NT2/D1 (cell line): Measurements from ENCODE around the gene DOCK8.
"Not testable (repeated sequence)": the region's sequence is repeated elsewhere in the genome, so short reads cannot be mapped to it uniquely, and the experiment has no call there.

Experiments
- DNase-seq: peaks from one replicate; pipeline ENCODE4 v3.0.0-alpha.2; 2011; ENCODE audit warnings: low read depth, low spot score
- H3K27me3 ChIP-seq: 2 replicates; pipeline ENCODE4 v1.6.0; 2011; ENCODE audit warnings: mild to moderate bottlenecking; ENCODE audit not compliant: insufficient read length, insufficient read depth
- H3K36me3 ChIP-seq: 2 replicates; pipeline ENCODE4 v1.6.1; 2011; ENCODE audit warnings: mild to moderate bottlenecking, low read length, mixed read lengths; ENCODE audit not compliant: insufficient read depth, insufficient read length
- H3K4me1 ChIP-seq: 2 replicates; pipeline ENCODE4 v1.5.1; 2011; ENCODE audit not compliant: insufficient read depth, insufficient read length
- H3K4me3 ChIP-seq: 2 replicates; pipeline ENCODE4 v1.5.1; 2011; ENCODE audit warnings: low read depth; ENCODE audit not compliant: insufficient read length
- H3K9ac ChIP-seq: 2 replicates; pipeline ENCODE4 v1.6.0; 2011; ENCODE audit warnings: low read depth; ENCODE audit not compliant: insufficient read length
- H3K9me3 ChIP-seq: 2 replicates; pipeline ENCODE4 v1.5.1; 2011; ENCODE audit warnings: mild to moderate bottlenecking, low read length; ENCODE audit not compliant: insufficient read depth
- SUZ12 ChIP-seq: IDR thresholded peaks from 2 replicates; pipeline ENCODE4 v1.6.1; 2011; ENCODE audit not compliant: insufficient read length, insufficient read depth; ENCODE audit errors: extremely low read depth
- YY1 ChIP-seq: IDR thresholded peaks from 2 replicates; pipeline ENCODE4 v1.6.1; 2011; ENCODE audit not compliant: insufficient read length, insufficient read depth
- ZNF274 ChIP-seq: IDR thresholded peaks from 2 replicates; pipeline ENCODE4 v1.6.1; 2011; ENCODE audit warnings: mild to moderate bottlenecking, low read depth, low read length

Gene DOCK8

GRCh38 chr9:219670-220365 lies 5.2 kb downstream of the DOCK8 start:
- TF ChIP-seq ZNF274 (no peak), YY1 (no peak), SUZ12 (no peak)
- Histone ChIP-seq H3K4me1 (no peaks in the 10 kb centered on the region), H3K4me3 (no peak overlapping the region), H3K36me3 (no peaks in the 10 kb centered on the region), H3K9me3 (no peaks in the 10 kb centered on the region), H3K27me3 (peaks cover 24% of the 10 kb centered on the region), H3K9ac (no peak overlapping the region)
- no peak for DNase-seq

GRCh38 chr9:221989-222776 lies 7.5 kb downstream of the DOCK8 start:
- no peak for TF ChIP-seq SUZ12
- no peak for TF ChIP-seq ZNF274
- no peak for TF ChIP-seq YY1
- Histone ChIP-seq H3K4me3 (no peak overlapping the region), H3K27me3 (peaks cover under 1% of the 10 kb centered on the region), H3K9ac (no peak overlapping the region), H3K36me3 (no peaks in the 10 kb centered on the region), H3K9me3 (no peaks in the 10 kb centered on the region), H3K4me1 (no peaks in the 10 kb centered on the region)
- DNase-seq = no peak

GRCh38 chr9:223152-223551 lies 8.5 kb downstream of the DOCK8 start:
- H3K4me3 ChIP-seq = no peak overlapping the region
- H3K4me1 ChIP-seq = no peaks in the 10 kb centered on the region
- no peaks in the 10 kb centered on the region for H3K36me3 ChIP-seq
- no peak overlapping the region for H3K9ac ChIP-seq
- DNase-seq = no peak
- H3K27me3 ChIP-seq = no peaks in the 10 kb centered on the region
- TF ChIP-seq ZNF274 (no peak), YY1 (no peak), SUZ12 (no peak)
- H3K9me3 ChIP-seq = no peaks in the 10 kb centered on the region

GRCh38 chr9:224026-224425 lies 9.4 kb downstream of the DOCK8 start:
- no peak overlapping the region for H3K9ac ChIP-seq
- no peaks in the 10 kb centered on the region for H3K4me1 ChIP-seq
- H3K4me3 ChIP-seq = no peak overlapping the region
- no peaks in the 10 kb centered on the region for H3K36me3 ChIP-seq
- no peaks in the 10 kb centered on the region for H3K9me3 ChIP-seq
- no peak for DNase-seq
- TF ChIP-seq SUZ12 (no peak), ZNF274 (no peak), YY1 (no peak)
- no peaks in the 10 kb centered on the region for H3K27me3 ChIP-seq

- no peaks in the 10 kb centered on the region for H3K36me3 ChIP-seq
- H3K9ac ChIP-seq = no peak overlapping the region
- H3K9me3 ChIP-seq = no peaks in the 10 kb centered on the region
- no peak for DNase-seq
- H3K4me1 ChIP-seq = no peaks in the 10 kb centered on the region
- H3K4me3 ChIP-seq = no peak overlapping the region
- TF ChIP-seq ZNF274 (no peak), SUZ12 (no peak), YY1 (no peak)
- H3K27me3 ChIP-seq = no peaks in the 10 kb centered on the region
These were observed 10.2 kb downstream of the DOCK8 start for GRCh38 chr9:224582-225520.

GRCh38 chr9:227860-228259 lies 13.2 kb downstream of the DOCK8 start:
- no peak for DNase-seq
- Histone ChIP-seq H3K36me3 (no peaks in the 10 kb centered on the region), H3K4me1 (no peaks in the 10 kb centered on the region), H3K9me3 (no peaks in the 10 kb centered on the region), H3K4me3 (no peak overlapping the region), H3K9ac (no peak overlapping the region), H3K27me3 (no peaks in the 10 kb centered on the region)
- TF ChIP-seq YY1 (no peak), ZNF274 (no peak), SUZ12 (no peak)

GRCh38 chr9:228929-229695 lies 14.4 kb downstream of the DOCK8 start:
- no peaks in the 10 kb centered on the region for H3K27me3 ChIP-seq
- no peaks in the 10 kb centered on the region for H3K36me3 ChIP-seq
- no peak for TF ChIP-seq SUZ12
- H3K4me3 ChIP-seq = no peak overlapping the region
- H3K9ac ChIP-seq = no peak overlapping the region
- H3K4me1 ChIP-seq = no peaks in the 10 kb centered on the region
- H3K9me3 ChIP-seq = no peaks in the 10 kb centered on the region
- DNase-seq = no peak

GRCh38 chr9:231625-232024 lies 17.0 kb downstream of the DOCK8 start:
- not testable (repeated sequence) for H3K36me3 ChIP-seq, H3K4me3 ChIP-seq, H3K9me3 ChIP-seq, H3K9ac ChIP-seq, H3K27me3 ChIP-seq, H3K4me1 ChIP-seq, DNase-seq

GRCh38 chr9:233708-234107 lies 19.0 kb downstream of the DOCK8 start:
- not testable (repeated sequence) for H3K4me1 ChIP-seq, H3K36me3 ChIP-seq, H3K9me3 ChIP-seq, H3K9ac ChIP-seq, H3K4me3 ChIP-seq, DNase-seq, H3K27me3 ChIP-seq
